Measurements from ENCODE around the gene SHH. TPM values are rescaled to one million over a fixed set of nuclear protein-coding genes. Genes with fewer than 3 reads are reported as not detected.
A peak's percentile ranks its signal among the peaks of the same experiment; 100 is the strongest.

Gene SHH
- total RNA-seq, 1 experiment from 2014 or later: 22.9 TPM

DNA sequence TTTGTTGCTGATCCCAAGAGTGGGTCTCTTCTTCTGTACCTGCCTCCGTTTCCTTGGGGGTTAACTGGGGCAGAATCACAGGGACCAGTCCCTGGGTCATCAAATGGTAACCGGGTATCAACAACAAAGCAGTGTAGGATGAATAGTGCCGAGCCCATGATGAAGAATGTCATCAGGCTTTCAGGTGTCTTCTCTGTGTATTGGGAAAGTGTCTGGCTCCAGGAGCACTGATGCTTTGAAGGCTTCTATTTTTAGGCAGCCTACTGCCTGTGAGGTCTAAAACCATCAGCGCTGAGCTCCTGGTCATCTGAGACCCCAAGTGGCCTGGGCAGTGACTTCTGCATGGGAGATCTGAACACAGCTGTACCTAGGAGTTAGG, 48.2 kb upstream of the SHH start:
- DNase-seq (ENCODE audit: low read depth, low spot score): no peak
- H3K36me3 ChIP-seq (ENCODE audit: control insufficient read depth, insufficient read depth, low read length): no peaks in the 10 kb centered on the region
- no peak for TF ChIP-seq POLR2AphosphoS5 (IDR thresholded peaks at IDR 0.05; ENCODE audit: low read depth, low read length)
- POLR2A ChIA-PET: no interaction called here
- no TSS peak for BruUV-seq (replicated peaks)
- intact Hi-C loops (cut with micrococcal nuclease; ENCODE audit: unreplicated experiment): no loop called here
- CTCF ChIA-PET: no interaction called here
- no peak overlapping the region for H3K4me3 ChIP-seq (ENCODE audit: low read depth in 2 of 2, low read length in 2 of 2)
- ATAC-seq: peak; percentile 6; the same call in 1 of the 2 replicates
- H3K9me3 ChIP-seq (ENCODE audit: control insufficient read depth, insufficient read depth, low read depth, low read length): no peaks in the 10 kb centered on the region
- no peaks in the 10 kb centered on the region for H3K27me3 ChIP-seq (ENCODE audit: control insufficient read depth, insufficient read depth, low read length)
- in situ Hi-C loops (cut with HindIII; ENCODE audit: low pct_unique_long_range_greater_than_20kb, low sequenced_read_pairs): no loop called here
- H3K4me1 ChIP-seq (ENCODE audit: control insufficient read depth, insufficient read depth, low read length): peaks cover 30% of the 10 kb centered on the region
- H3K27ac ChIP-seq (ENCODE audit: low read length): 0 out of 2 replicates have a peak overlapping the region, but pooled peaks have one; percentile 19

- no peak for DNase-seq (ENCODE audit: low read depth, low spot score)
- Histone ChIP-seq H3K4me3 (ENCODE audit: low read depth in 2 of 2, low read length in 2 of 2) (no peak overlapping the region), H3K36me3 (ENCODE audit: control insufficient read depth, insufficient read depth, low read length) (no peaks in the 10 kb centered on the region), H3K27ac (ENCODE audit: low read length) (no peak overlapping the region), H3K27me3 (ENCODE audit: control insufficient read depth, insufficient read depth, low read length) (no peaks in the 10 kb centered on the region), H3K4me1 (ENCODE audit: control insufficient read depth, insufficient read depth, low read length) (peaks cover 30% of the 10 kb centered on the region), H3K9me3 (ENCODE audit: control insufficient read depth, insufficient read depth, low read depth, low read length) (no peaks in the 10 kb centered on the region)
- in situ Hi-C loops (cut with HindIII; ENCODE audit: low pct_unique_long_range_greater_than_20kb, low sequenced_read_pairs): no loop called here
- ChIA-PET CTCF (no interaction called here), POLR2A (no interaction called here)
- TF ChIP-seq TCF7L2 (IDR thresholded peaks at IDR 0.05; ENCODE audit: low read depth, low read length): no peak
- no peak for TF ChIP-seq POLR2AphosphoS5 (IDR thresholded peaks at IDR 0.05; ENCODE audit: low read depth, low read length)
- TF ChIP-seq REST (IDR thresholded peaks at IDR 0.05; ENCODE audit: insufficient read depth in 1 of 2, low read depth in 2 of 2, low read length in 1 of 2): no peak
- BruUV-seq (replicated peaks): no TSS peak
- ATAC-seq: peak; percentile 68
- intact Hi-C loops (cut with micrococcal nuclease; ENCODE audit: unreplicated experiment): no loop called here
Observed at GRCh38 chr7:155858521-155859061, 46.3 kb upstream of the SHH start.

GRCh38 chr7:155857141-155857540, 44.9 kb upstream of the SHH start:
- Histone ChIP-seq H3K4me1 (ENCODE audit: control insufficient read depth, insufficient read depth, low read length) (peaks cover 27% of the 10 kb centered on the region), H3K27me3 (ENCODE audit: control insufficient read depth, insufficient read depth, low read length) (no peaks in the 10 kb centered on the region), H3K4me3 (ENCODE audit: low read depth in 2 of 2, low read length in 2 of 2) (no peak overlapping the region), H3K9me3 (ENCODE audit: control insufficient read depth, insufficient read depth, low read depth, low read length) (no peaks in the 10 kb centered on the region), H3K27ac (ENCODE audit: low read length) (no peak overlapping the region), H3K36me3 (ENCODE audit: control insufficient read depth, insufficient read depth, low read length) (no peaks in the 10 kb centered on the region)
- ATAC-seq (no peak), DNase-seq (ENCODE audit: low read depth, low spot score) (no peak)
- in situ Hi-C loops (cut with HindIII; ENCODE audit: low pct_unique_long_range_greater_than_20kb, low sequenced_read_pairs) (no loop called here), intact Hi-C loops (cut with micrococcal nuclease; ENCODE audit: unreplicated experiment) (no loop called here)
- no peak for TF ChIP-seq TCF7L2 (IDR thresholded peaks at IDR 0.05; ENCODE audit: low read depth, low read length)
- no peak for TF ChIP-seq POLR2AphosphoS5 (IDR thresholded peaks at IDR 0.05; ENCODE audit: low read depth, low read length)
- TF ChIP-seq REST (IDR thresholded peaks at IDR 0.05; ENCODE audit: insufficient read depth in 1 of 2, low read depth in 2 of 2, low read length in 1 of 2): no peak
- no peak for TF ChIP-seq CTCF (IDR thresholded peaks at IDR 0.05)
- no peak for TF ChIP-seq SIN3A (IDR thresholded peaks at IDR 0.05; ENCODE audit: borderline replicate concordance, insufficient read depth, low read depth, low read length)
- no TSS peak for BruUV-seq (replicated peaks)
- ChIA-PET CTCF (no interaction called here), POLR2A (no interaction called here)

All from Panc1 (cell line).